ENCODE data around the gene CSPG4. TPM values are rescaled to one million over a fixed set of nuclear protein-coding genes. Genes with fewer than 3 reads are reported as not detected.

CSPG4 gene
- total and polyA plus RNA-seq, 2 of the 13 experiments (the other 11 are each of a cell fraction or from before 2014, with no cell fraction given), result 0.01 to 0.04 TPM

DNA sequence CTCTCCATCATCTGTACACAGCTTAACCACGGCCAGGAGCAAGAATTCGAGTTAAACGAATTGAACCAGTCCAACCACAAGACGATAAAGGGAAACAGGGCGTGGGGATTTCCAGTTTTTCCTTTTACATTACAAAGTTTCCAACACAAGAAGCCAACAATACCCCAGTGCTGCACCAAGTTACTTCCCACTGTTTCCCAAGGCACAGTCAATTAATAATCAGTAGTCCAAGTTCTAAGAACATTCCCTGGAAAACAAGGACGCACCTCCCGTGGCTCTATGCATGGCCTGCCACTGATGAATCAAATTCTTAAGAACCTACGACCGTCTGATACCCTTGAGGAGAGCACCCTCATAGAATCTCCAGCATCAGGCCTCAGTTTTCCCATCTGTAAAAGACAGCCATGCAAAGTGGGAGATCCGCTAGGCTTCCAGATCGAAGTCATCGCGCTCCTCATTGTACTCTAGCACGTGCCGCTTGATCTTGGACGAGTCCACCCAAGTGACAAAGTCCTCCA lies 73.4 kb downstream of the CSPG4 start (continued):
- TF ChIP-seq KDM5A (IDR thresholded peaks at IDR 0.05; ENCODE audit: borderline replicate concordance, low read length) (no peak), ZBTB21 (CRISPR knock-in tag; IDR thresholded peaks at IDR 0.05) (peak; percentile 29; the same call in 1 of the 2 replicates), BHLHE40 (IDR thresholded peaks at IDR 0.05; ENCODE audit: low read length) (peak; percentile 94), ZNF678 (CRISPR knock-in tag; IDR thresholded peaks at IDR 0.05) (no peak), ZNF629 (CRISPR knock-in tag; conservative IDR thresholded peaks at IDR 0.05) (peak; percentile 77), DNMT3B (CRISPR knock-in tag; conservative IDR thresholded peaks at IDR 0.05) (0 out of 2 replicates have a peak, but pooled peaks have one; percentile 7), ZNF331 (CRISPR knock-in tag; IDR thresholded peaks at IDR 0.05) (no peak), ZFP36L1 (CRISPR knock-in tag; IDR thresholded peaks at IDR 0.05) (0 out of 2 replicates have a peak, but pooled peaks have one; percentile 2)
- TF ChIP-seq, protein P1, sequence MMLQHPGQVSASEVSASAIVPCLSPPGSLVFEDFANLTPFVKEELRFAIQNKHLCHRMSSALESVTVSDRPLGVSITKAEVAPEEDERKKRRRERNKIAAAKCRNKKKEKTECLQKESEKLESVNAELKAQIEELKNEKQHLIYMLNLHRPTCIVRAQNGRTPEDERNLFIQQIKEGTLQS (CRISPR knock-in tag; IDR thresholded peaks at IDR 0.05), result no peak
- TF ChIP-seq, protein P2, sequence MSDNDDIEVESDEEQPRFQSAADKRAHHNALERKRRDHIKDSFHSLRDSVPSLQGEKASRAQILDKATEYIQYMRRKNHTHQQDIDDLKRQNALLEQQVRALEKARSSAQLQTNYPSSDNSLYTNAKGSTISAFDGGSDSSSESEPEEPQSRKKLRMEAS (IDR thresholded peaks at IDR 0.05), result peak; percentile 83; the same call in 1 of the 2 replicates
- TF ChIP-seq, protein P3, sequence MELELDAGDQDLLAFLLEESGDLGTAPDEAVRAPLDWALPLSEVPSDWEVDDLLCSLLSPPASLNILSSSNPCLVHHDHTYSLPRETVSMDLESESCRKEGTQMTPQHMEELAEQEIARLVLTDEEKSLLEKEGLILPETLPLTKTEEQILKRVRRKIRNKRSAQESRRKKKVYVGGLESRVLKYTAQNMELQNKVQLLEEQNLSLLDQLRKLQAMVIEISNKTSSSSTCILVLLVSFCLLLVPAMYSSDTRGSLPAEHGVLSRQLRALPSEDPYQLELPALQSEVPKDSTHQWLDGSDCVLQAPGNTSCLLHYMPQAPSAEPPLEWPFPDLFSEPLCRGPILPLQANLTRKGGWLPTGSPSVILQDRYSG (CRISPR knock-in tag; IDR thresholded peaks at IDR 0.05), result no peak
- TF ChIP-seq, protein P4, sequence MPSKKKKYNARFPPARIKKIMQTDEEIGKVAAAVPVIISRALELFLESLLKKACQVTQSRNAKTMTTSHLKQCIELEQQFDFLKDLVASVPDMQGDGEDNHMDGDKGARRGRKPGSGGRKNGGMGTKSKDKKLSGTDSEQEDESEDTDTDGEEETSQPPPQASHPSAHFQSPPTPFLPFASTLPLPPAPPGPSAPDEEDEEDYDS (CRISPR knock-in tag; IDR thresholded peaks at IDR 0.05), result 0 out of 2 replicates have a peak, but pooled peaks have one; percentile 25
- TF ChIP-seq, protein P5, sequence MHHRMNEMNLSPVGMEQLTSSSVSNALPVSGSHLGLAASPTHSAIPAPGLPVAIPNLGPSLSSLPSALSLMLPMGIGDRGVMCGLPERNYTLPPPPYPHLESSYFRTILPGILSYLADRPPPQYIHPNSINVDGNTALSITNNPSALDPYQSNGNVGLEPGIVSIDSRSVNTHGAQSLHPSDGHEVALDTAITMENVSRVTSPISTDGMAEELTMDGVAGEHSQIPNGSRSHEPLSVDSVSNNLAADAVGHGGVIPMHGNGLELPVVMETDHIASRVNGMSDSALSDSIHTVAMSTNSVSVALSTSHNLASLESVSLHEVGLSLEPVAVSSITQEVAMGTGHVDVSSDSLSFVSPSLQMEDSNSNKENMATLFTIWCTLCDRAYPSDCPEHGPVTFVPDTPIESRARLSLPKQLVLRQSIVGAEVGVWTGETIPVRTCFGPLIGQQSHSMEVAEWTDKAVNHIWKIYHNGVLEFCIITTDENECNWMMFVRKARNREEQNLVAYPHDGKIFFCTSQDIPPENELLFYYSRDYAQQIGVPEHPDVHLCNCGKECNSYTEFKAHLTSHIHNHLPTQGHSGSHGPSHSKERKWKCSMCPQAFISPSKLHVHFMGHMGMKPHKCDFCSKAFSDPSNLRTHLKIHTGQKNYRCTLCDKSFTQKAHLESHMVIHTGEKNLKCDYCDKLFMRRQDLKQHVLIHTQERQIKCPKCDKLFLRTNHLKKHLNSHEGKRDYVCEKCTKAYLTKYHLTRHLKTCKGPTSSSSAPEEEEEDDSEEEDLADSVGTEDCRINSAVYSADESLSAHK (CRISPR knock-in tag; IDR thresholded peaks at IDR 0.05; ENCODE audit: borderline replicate concordance), result no peak

All from HepG2 (cell line).